Thoracic aorta (tissue), 2 donors: ENCODE results near the gene OPRD1. TPM values are rescaled to one million over a fixed set of nuclear protein-coding genes. Genes with fewer than 3 reads are reported as not detected.

Experiments
- ATAC-seq: fragments of 150-250 bp; one replicate; pipeline ENCODE4 v1.8.0; 2017; ENCODE audit warnings: low read depth; ENCODE audit not compliant: insufficient number of reproducible peaks, low FRiP score
- DNase-seq: peaks from one replicate; pipeline ENCODE4 v3.0.0-alpha.2; 2020; ENCODE audit warnings: low spot score
- H3K27ac ChIP-seq, 2 donors: fragments of 200-600 bp; sonication (generic); 1 replicate in 1 of 2; 2 replicates in 1 of 2; pipeline ENCODE4 v1.5.1; 2016; ENCODE audit warnings: mild to moderate bottlenecking in 2 of 2, moderate library complexity in 2 of 2
- H3K27me3 ChIP-seq: fragments of 200-600 bp; sonication (generic); replicated peaks from 2 replicates; pipeline ENCODE4 v1.6.0; 2016; ENCODE audit warnings: mild to moderate bottlenecking; ENCODE audit not compliant: insufficient read depth
- H3K36me3 ChIP-seq: fragments of 200-600 bp; sonication (generic); one replicate; pipeline ENCODE4 v1.5.1; 2016
- H3K4me1 ChIP-seq, 2 donors: fragments of 200-600 bp; sonication (generic); 1 replicate in 1 of 2; 2 replicates in 1 of 2; pipeline versions ENCODE4 v1.5.1 to v1.6.0; 2016; ENCODE audit warnings: low read depth in 2 of 2, mild to moderate bottlenecking in 1 of 2; ENCODE audit not compliant: control insufficient read depth in 1 of 2
- H3K4me3 ChIP-seq: fragments of 200-600 bp; sonication (generic); 2 replicates; pipeline ENCODE4 v1.5.1; 2016; ENCODE audit warnings: mild to moderate bottlenecking
- H3K9me3 ChIP-seq: fragments of 200-600 bp; sonication (generic); 2 replicates; pipeline ENCODE4 v1.5.1; 2016
- CTCF ChIP-seq: fragments of 200-600 bp; sonication (generic); IDR thresholded peaks from one replicate; pipeline ENCODE4 v1.5.1; 2019; ENCODE audit warnings: antibody characterized with exemption
- total RNA-seq, 2 donors: library from RNA; depleted of rRNA; stranded (reverse); fragments of >200 nt; gene quantifications; one replicate each; pipeline versions ENCODE4 v1.1.0 to v1.2.3, GENCODE V29; 2016

OPRD1 gene
- total RNA-seq, 2 donors from 2014 or later: not detected

- Histone ChIP-seq H3K36me3 (no peaks in the 10 kb centered on the region), H3K4me1 (peaks cover 12 to 35% of the 10 kb centered on the region in 2 donors), H3K27me3 (no peaks in the 10 kb centered on the region), H3K9me3 (no peaks in the 10 kb centered on the region), H3K27ac (no peak overlapping the region), H3K4me3 (no peak overlapping the region)
- no peak for DNase-seq
- TF ChIP-seq CTCF: no peak
- ATAC-seq: no peak
These were observed 78.9 kb downstream of the OPRD1 start for GRCh38 chr1:28890836-28891235.

- no peak for ATAC-seq
- Histone ChIP-seq H3K4me3 (no peak overlapping the region), H3K27ac (no peak overlapping the region), H3K36me3 (no peaks in the 10 kb centered on the region), H3K9me3 (no peaks in the 10 kb centered on the region), H3K27me3 (no peaks in the 10 kb centered on the region), H3K4me1 (peaks cover 10 to 31% of the 10 kb centered on the region in 2 donors)
- TF ChIP-seq CTCF: no peak
- DNase-seq: no peak
These were observed 79.3 kb downstream of the OPRD1 start for GRCh38 chr1:28891256-28891655.

GRCh38 chr1:28893403-28894102 lies 81.6 kb downstream of the OPRD1 start:
- DNase-seq (no peak), ATAC-seq (no peak)
- H3K9me3 ChIP-seq: no peaks in the 10 kb centered on the region

GRCh38 chr1:28894785-28895184 lies 82.8 kb downstream of the OPRD1 start:
- ATAC-seq: no peak

More at GRCh38 chr1:28893403-28894102, 81.6 kb downstream of the OPRD1 start:
- Histone ChIP-seq H3K4me1 (peaks cover 5 to 22% of the 10 kb centered on the region in 2 donors), H3K27ac (no peak overlapping the region), H3K27me3 (no peaks in the 10 kb centered on the region), H3K4me3 (no peak overlapping the region), H3K36me3 (no peaks in the 10 kb centered on the region)
- no peak for TF ChIP-seq CTCF

More at GRCh38 chr1:28894785-28895184, 82.8 kb downstream of the OPRD1 start:
- H3K36me3 ChIP-seq: no peaks in the 10 kb centered on the region
- no peak overlapping the region for H3K27ac ChIP-seq
- no peaks in the 10 kb centered on the region for H3K27me3 ChIP-seq
- no peak for TF ChIP-seq CTCF
- peaks cover 8 to 23% of the 10 kb centered on the region in 2 donors for H3K4me1 ChIP-seq
- H3K9me3 ChIP-seq: no peaks in the 10 kb centered on the region
- DNase-seq: no peak
- no peak overlapping the region for H3K4me3 ChIP-seq
